Measurements from ENCODE around the gene DUS2. TPM values are rescaled to one million over a fixed set of nuclear protein-coding genes. Genes with fewer than 3 reads are reported as not detected.

Gene DUS2
- total and polyA plus RNA-seq, 9 of the 15 experiments (the other 6 are each of a cell fraction or from before 2014, with no cell fraction given), result 5.8 to 22.5 (median 20.6) TPM

GRCh38 chr16:68066763-68067162, 43.7 kb downstream of the DUS2 start:
- no peaks in the 10 kb centered on the region for H3K9me3 ChIP-seq (replicated peaks; ENCODE audit: control insufficient read depth, insufficient read depth, low read depth, low read length)
- intact Hi-C loops (cut with micrococcal nuclease), result no loop called here
- ChIA-PET POLR2A (interaction anchor here (0.6 to 3.0 kb wide), 4 partner anchors 13 to 131 kb away, joined by 3 to 10 read pairs (median 4); no protein-coding TSS in a partner anchor), CTCF (ENCODE audit: low intra/inter-chr PET ratio) (no interaction called here)
- no peaks in the 10 kb centered on the region for H3K27me3 ChIP-seq (ENCODE audit: control insufficient read depth in 2 of 2, insufficient read depth in 2 of 2, low read length in 2 of 2)
- H3K79me2 ChIP-seq (ENCODE audit: control insufficient read depth, insufficient read depth, low read length), result no peaks in the 10 kb centered on the region
- no peak overlapping the region for H3K27ac ChIP-seq (ENCODE audit: extremely low read depth, low read depth, low read length)
- TF ChIP-seq DNMT1 (IDR thresholded peaks at IDR 0.05) (no peak), ZNF778 (CRISPR knock-in tag; IDR thresholded peaks at IDR 0.05) (no peak), TAF1 (IDR thresholded peaks at IDR 0.05; ENCODE audit: control insufficient read depth, extremely low read depth, insufficient read depth, low read length, severe bottlenecking) (no peak), CHD4 (IDR thresholded peaks at IDR 0.05; ENCODE audit: insufficient read depth, insufficient replicate concordance, low read depth, low read length, poor library complexity, severe bottlenecking) (no peak), NEUROD1 (IDR thresholded peaks at IDR 0.05; ENCODE audit: borderline replicate concordance, low read depth, low read length, partially characterized antibody) (no peak), MYC (IDR thresholded peaks at IDR 0.05; ENCODE audit: low read depth, low read length) (no peak), MYC (CRISPR knock-in tag; IDR thresholded peaks at IDR 0.05; ENCODE audit: borderline replicate concordance, low read depth) (no peak), CHCHD3 (CRISPR knock-in tag; IDR thresholded peaks at IDR 0.05) (no peak), SIX5 (IDR thresholded peaks at IDR 0.05; ENCODE audit: borderline replicate concordance in 1 of 2, insufficient read depth in 1 of 2, low read depth in 1 of 2, low read length in 2 of 2) (no peak), ZC3H11A (IDR thresholded peaks at IDR 0.05; ENCODE audit: low read depth, low read length) (no peak), IRF2 (CRISPR knock-in tag; IDR thresholded peaks at IDR 0.05) (no peak), BCL6 (CRISPR knock-in tag; IDR thresholded peaks at IDR 0.05) (no peak), NFYB (IDR thresholded peaks at IDR 0.05; ENCODE audit: extremely low read depth, insufficient read length) (no peak), ARHGAP35 (IDR thresholded peaks at IDR 0.05; ENCODE audit: partially characterized antibody) (no peak), ZNF197 (CRISPR knock-in tag; IDR thresholded peaks at IDR 0.05; ENCODE audit: low read depth) (no peak), FOXK2 (conservative IDR thresholded peaks at IDR 0.05 in 1 of 2, IDR thresholded peaks at IDR 0.05 in 1 of 2; ENCODE audit: low read depth in 2 of 2) (no peak)
- WGBS (ENCODE audit: insufficient coverage, low coverage, missing lambda C conversion rate), result no CpG with 5 or more reads among the region's 1 CpG
- DNase-seq (ENCODE audit: extremely low read depth in 1 of 4, low spot score in 3 of 4), result no peak
- FAIRE-seq, result no peak
- H3K9me1 ChIP-seq (ENCODE audit: control insufficient read depth, insufficient read depth, low read length), result no peaks in the 10 kb centered on the region
- H3K4me1 ChIP-seq (replicated peaks in 1 of 2; ENCODE audit: control insufficient read depth in 2 of 2, insufficient read depth in 2 of 2, low read length in 2 of 2), result peaks cover 5 to 11% of the 10 kb centered on the region in 2 experiments
- no peak overlapping the region for H2AFZ ChIP-seq (ENCODE audit: low read depth, low read length)
- H3K9ac ChIP-seq (ENCODE audit: insufficient read depth in 1 of 2, low read depth in 2 of 2, low read length in 2 of 2), result no peak overlapping the region
- H3K36me3 ChIP-seq (ENCODE audit: control insufficient read depth, insufficient read depth, low read length), result peaks cover 73% of the 10 kb centered on the region; the same call in 2 of the 3 replicates
- no peak for ATAC-seq
- H4K20me1 ChIP-seq (replicated peaks; ENCODE audit: control insufficient read depth, insufficient read depth, low read length), result no peaks in the 10 kb centered on the region; the same call in 1 of the 2 replicates
- H3K4me3 ChIP-seq, result no peak overlapping the region
- BruUV-seq (replicated peaks), result no TSS peak
- H3K4me2 ChIP-seq (ENCODE audit: insufficient read depth, low read length), result no peak overlapping the region
- in situ Hi-C loops (cut with MboI), result no loop called here
